ENCODE results near the gene SRC.

The SRC gene

GRCh38 chr20:37411408-37412219, 65.7 kb downstream of the SRC start:
- H4K20me1 ChIP-seq (ENCODE audit: low read depth, low read length) = no peaks in the 10 kb centered on the region
- H3K9me3 ChIP-seq (ENCODE audit: insufficient read depth, low read length) = no peaks in the 10 kb centered on the region
- TF ChIP-seq EZH2phosphoT487 (conservative IDR thresholded peaks at IDR 0.05; ENCODE audit: low read length) = no peak
- TF ChIP-seq, protein P1, sequence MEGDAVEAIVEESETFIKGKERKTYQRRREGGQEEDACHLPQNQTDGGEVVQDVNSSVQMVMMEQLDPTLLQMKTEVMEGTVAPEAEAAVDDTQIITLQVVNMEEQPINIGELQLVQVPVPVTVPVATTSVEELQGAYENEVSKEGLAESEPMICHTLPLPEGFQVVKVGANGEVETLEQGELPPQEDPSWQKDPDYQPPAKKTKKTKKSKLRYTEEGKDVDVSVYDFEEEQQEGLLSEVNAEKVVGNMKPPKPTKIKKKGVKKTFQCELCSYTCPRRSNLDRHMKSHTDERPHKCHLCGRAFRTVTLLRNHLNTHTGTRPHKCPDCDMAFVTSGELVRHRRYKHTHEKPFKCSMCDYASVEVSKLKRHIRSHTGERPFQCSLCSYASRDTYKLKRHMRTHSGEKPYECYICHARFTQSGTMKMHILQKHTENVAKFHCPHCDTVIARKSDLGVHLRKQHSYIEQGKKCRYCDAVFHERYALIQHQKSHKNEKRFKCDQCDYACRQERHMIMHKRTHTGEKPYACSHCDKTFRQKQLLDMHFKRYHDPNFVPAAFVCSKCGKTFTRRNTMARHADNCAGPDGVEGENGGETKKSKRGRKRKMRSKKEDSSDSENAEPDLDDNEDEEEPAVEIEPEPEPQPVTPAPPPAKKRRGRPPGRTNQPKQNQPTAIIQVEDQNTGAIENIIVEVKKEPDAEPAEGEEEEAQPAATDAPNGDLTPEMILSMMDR (IDR thresholded peaks at IDR 0.05; ENCODE audit: insufficient read depth, low read length, poor library complexity, severe bottlenecking) = no peak
- H3K79me2 ChIP-seq (ENCODE audit: insufficient read depth, low read length) = no peaks in the 10 kb centered on the region
- no peak overlapping the region for H3K9ac ChIP-seq (ENCODE audit: low read length)
- no peak overlapping the region for H2AFZ ChIP-seq (ENCODE audit: low read depth, low read length, severe bottlenecking)
- H3F3A ChIP-seq (ENCODE audit: insufficient read depth) = no peaks in the 10 kb centered on the region
- no peaks in the 10 kb centered on the region for H3K36me3 ChIP-seq (ENCODE audit: low read length)
- H3K27me3 ChIP-seq (ENCODE audit: low read length) = no peaks in the 10 kb centered on the region
- no peak overlapping the region for H3K27ac ChIP-seq (ENCODE audit: low read depth, low read length)
- H3K9me2 ChIP-seq (replicated peaks; ENCODE audit: insufficient read depth, low read length) = no peaks in the 10 kb centered on the region
- H3K4me3 ChIP-seq (ENCODE audit: insufficient read depth, low read length, poor library complexity, severe bottlenecking) = no peak overlapping the region
- H3K4me2 ChIP-seq (ENCODE audit: low read depth, low read length, poor library complexity, severe bottlenecking) = no peak overlapping the region

DNA sequence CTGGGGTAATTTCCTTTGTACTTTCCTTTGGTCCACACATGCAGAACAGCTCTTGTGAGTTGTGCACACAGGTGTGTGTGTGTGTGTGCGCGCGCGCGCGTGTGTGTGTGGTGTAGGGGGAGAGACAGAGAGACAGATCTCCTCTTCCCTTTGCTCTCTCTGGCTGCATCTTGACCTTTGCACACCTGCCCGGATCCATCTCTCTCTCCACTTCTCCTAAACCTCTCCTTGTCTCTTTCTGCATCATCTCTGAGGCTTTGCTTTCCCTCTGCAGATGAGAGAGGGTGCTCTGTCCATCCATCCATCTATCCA, 67.0 kb downstream of the SRC start:
- Histone ChIP-seq H2AFZ (ENCODE audit: low read depth, low read length, severe bottlenecking) (no peak overlapping the region), H3K4me2 (ENCODE audit: low read depth, low read length, poor library complexity, severe bottlenecking) (no peak overlapping the region), H4K20me1 (ENCODE audit: low read depth, low read length) (no peaks in the 10 kb centered on the region), H3K9me3 (ENCODE audit: insufficient read depth, low read length) (no peaks in the 10 kb centered on the region), H3K79me2 (ENCODE audit: insufficient read depth, low read length) (no peaks in the 10 kb centered on the region), H3K36me3 (ENCODE audit: low read length) (no peaks in the 10 kb centered on the region), H3K4me3 (ENCODE audit: insufficient read depth, low read length, poor library complexity, severe bottlenecking) (no peak overlapping the region), H3F3A (ENCODE audit: insufficient read depth) (no peaks in the 10 kb centered on the region), H3K9ac (ENCODE audit: low read length) (no peak overlapping the region), H3K9me2 (replicated peaks; ENCODE audit: insufficient read depth, low read length) (no peaks in the 10 kb centered on the region), H3K27me3 (ENCODE audit: low read length) (no peaks in the 10 kb centered on the region), H3K27ac (ENCODE audit: low read depth, low read length) (no peak overlapping the region)
- TF ChIP-seq EZH2phosphoT487 (conservative IDR thresholded peaks at IDR 0.05; ENCODE audit: low read length) = no peak
- TF ChIP-seq, protein P1 (IDR thresholded peaks at IDR 0.05; ENCODE audit: insufficient read depth, low read length, poor library complexity, severe bottlenecking) = no peak

DNA sequence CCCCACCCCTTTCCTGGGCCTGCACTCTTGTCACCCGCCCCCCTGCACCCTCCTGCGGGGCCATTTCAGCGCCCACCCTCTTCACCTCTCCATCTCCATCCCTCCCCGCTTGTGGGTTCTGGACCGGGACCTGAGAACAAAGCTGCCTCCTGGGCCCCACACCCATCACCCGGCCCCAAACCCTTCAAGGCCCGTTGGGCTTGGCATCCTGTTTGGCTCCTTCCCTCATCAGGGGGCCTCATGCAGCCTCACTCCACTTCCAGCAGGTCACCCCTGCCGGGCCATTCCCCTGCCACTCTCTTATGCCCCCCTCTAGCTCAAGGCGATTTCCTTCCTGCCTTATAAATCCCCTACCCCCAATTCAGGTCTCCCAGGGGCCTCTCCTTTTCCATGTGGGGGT, 67.4 kb downstream of the SRC start:
- Histone ChIP-seq H3K4me2 (ENCODE audit: low read depth, low read length, poor library complexity, severe bottlenecking) (no peak overlapping the region), H3F3A (ENCODE audit: insufficient read depth) (no peaks in the 10 kb centered on the region), H2AFZ (ENCODE audit: low read depth, low read length, severe bottlenecking) (no peak overlapping the region), H3K9me3 (ENCODE audit: insufficient read depth, low read length) (no peaks in the 10 kb centered on the region), H4K20me1 (ENCODE audit: low read depth, low read length) (no peaks in the 10 kb centered on the region), H3K27me3 (ENCODE audit: low read length) (no peaks in the 10 kb centered on the region), H3K9me2 (replicated peaks; ENCODE audit: insufficient read depth, low read length) (no peaks in the 10 kb centered on the region), H3K79me2 (ENCODE audit: insufficient read depth, low read length) (no peaks in the 10 kb centered on the region), H3K9ac (ENCODE audit: low read length) (no peak overlapping the region), H3K27ac (ENCODE audit: low read depth, low read length) (no peak overlapping the region), H3K4me3 (ENCODE audit: insufficient read depth, low read length, poor library complexity, severe bottlenecking) (no peak overlapping the region), H3K36me3 (ENCODE audit: low read length) (no peaks in the 10 kb centered on the region)
- TF ChIP-seq, protein P1 (IDR thresholded peaks at IDR 0.05; ENCODE audit: insufficient read depth, low read length, poor library complexity, severe bottlenecking) = no peak
- TF ChIP-seq EZH2phosphoT487 (conservative IDR thresholded peaks at IDR 0.05; ENCODE audit: low read length) = no peak

Measured in SU-DHL-6 (cell line).